Effector CD8-positive, alpha-beta T cell (primary cell): ENCODE measurements around the gene GBX1.

ENCODE experiments used
- DNase-seq: peaks from one replicate; lab custom pipeline; 2025; lab: John Stamatoyannopoulos, UW

Gene GBX1

GRCh38 chr7:151193203-151193978, 25.9 kb upstream of the GBX1 start:
- no peak for DNase-seq

- no peak for DNase-seq
These were observed 24.6 kb upstream of the GBX1 start for GRCh38 chr7:151192002-151192539.

- no peak for DNase-seq
These were observed 24.1 kb upstream of the GBX1 start for GRCh38 chr7:151191544-151191943.

- DNase-seq, result no peak
These were observed 21.5 kb upstream of the GBX1 start for GRCh38 chr7:151189038-151189437.

- no peak for DNase-seq
These were observed 20.7 kb upstream of the GBX1 start for GRCh38 chr7:151188252-151188542.

- DNase-seq, result no peak
These were observed 20.1 kb upstream of the GBX1 start for GRCh38 chr7:151187409-151188251.

GRCh38 chr7:151186640-151187408, 19.3 kb upstream of the GBX1 start, which contains the start of gene ASB10:
TSS of gene ASB10 (minus strand) at chr7:151187250. CDS start at chr7:151187130, 120 bp downstream.
- DNase-seq, result no peak

GRCh38 chr7:151185762-151186639, 18.5 kb upstream of the GBX1 start:
- no peak for DNase-seq

GRCh38 chr7:151181011-151181431, 13.5 kb upstream of the GBX1 start:
- DNase-seq, result no peak

GRCh38 chr7:151179946-151180345, 12.5 kb upstream of the GBX1 start:
- DNase-seq, result no peak

GRCh38 chr7:151179287-151179860, 11.9 kb upstream of the GBX1 start:
- no peak for DNase-seq

- DNase-seq, result no peak
These were observed 11.3 kb upstream of the GBX1 start for GRCh38 chr7:151178831-151179230.

- DNase-seq, result no peak
These were observed 10.7 kb upstream of the GBX1 start for GRCh38 chr7:151178236-151178635.

- DNase-seq, result no peak
These were observed 9.8 kb upstream of the GBX1 start for GRCh38 chr7:151177310-151177709.

GRCh38 chr7:151176401-151176800, 8.9 kb upstream of the GBX1 start:
- DNase-seq, result no peak

- no peak for DNase-seq
These were observed 8.4 kb upstream of the GBX1 start for GRCh38 chr7:151175793-151176311.

GRCh38 chr7:151175047-151175792, 7.7 kb upstream of the GBX1 start:
- DNase-seq, result no peak

- DNase-seq, result no peak
These were observed 7.0 kb upstream of the GBX1 start for GRCh38 chr7:151174246-151175046.
